ENCODE results near the gene F12. TPM values are rescaled to one million over a fixed set of nuclear protein-coding genes. Genes with fewer than 3 reads are reported as not detected.

F12 gene
- polyA plus RNA-seq, 1 of the 3 experiments (the other 2 are of a cell fraction), result 4.3 TPM

DNA sequence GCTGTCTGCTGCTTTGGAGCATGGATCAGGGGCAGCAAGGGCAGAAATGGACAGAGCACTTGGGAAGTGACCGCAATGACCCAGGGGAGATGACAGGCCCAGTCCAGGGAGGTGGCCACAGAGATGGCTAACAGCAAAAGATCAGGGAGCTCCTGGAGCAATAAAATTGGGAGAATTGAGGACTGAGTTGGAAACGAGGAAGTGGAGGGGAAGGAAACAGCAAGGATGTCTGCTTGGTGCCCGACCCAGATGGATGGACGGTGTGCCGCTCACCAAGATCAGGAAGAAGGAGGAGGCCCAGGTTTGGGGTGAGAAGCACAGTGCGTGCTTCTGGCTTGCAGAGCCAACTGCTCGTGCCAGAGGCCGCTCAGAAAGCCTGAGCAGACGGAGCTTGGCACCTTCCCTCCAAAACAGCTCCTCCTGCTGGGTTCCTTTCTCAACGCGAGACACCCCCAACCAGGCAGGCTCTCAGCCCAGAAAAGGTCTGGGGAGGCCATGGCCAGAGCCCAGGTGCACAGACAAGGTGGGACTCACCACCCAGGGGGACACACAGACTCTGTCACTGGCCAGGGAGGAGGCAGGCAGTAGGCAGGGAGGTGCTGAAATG, 26.8 kb downstream of the F12 start (continued):
- no peak for TF ChIP-seq SIN3A (IDR thresholded peaks at IDR 0.05; ENCODE audit: borderline replicate concordance, low read depth, low read length)
- TF ChIP-seq EZH2phosphoT487 (IDR thresholded peaks at IDR 0.05; ENCODE audit: borderline replicate concordance, low read depth), result no peak
- no peak for TF ChIP-seq RCOR1 (IDR thresholded peaks at IDR 0.05; ENCODE audit: low read length)
- no peak for TF ChIP-seq FOXM1 (IDR thresholded peaks at IDR 0.05; ENCODE audit: low read depth)
- peak; percentile 38 for TF ChIP-seq RAD21 (IDR thresholded peaks at IDR 0.05; ENCODE audit: low read length)
- TF ChIP-seq TEAD4 (IDR thresholded peaks at IDR 0.05; ENCODE audit: borderline replicate concordance, insufficient read depth), result no peak
- no peak for TF ChIP-seq TAF1 (IDR thresholded peaks at IDR 0.05; ENCODE audit: borderline replicate concordance, low read depth, low read length)
- no peak for TF ChIP-seq NRF1 (IDR thresholded peaks at IDR 0.05; ENCODE audit: low read depth, low read length)
- TF ChIP-seq ELF1 (IDR thresholded peaks at IDR 0.05), result no peak

DNA sequence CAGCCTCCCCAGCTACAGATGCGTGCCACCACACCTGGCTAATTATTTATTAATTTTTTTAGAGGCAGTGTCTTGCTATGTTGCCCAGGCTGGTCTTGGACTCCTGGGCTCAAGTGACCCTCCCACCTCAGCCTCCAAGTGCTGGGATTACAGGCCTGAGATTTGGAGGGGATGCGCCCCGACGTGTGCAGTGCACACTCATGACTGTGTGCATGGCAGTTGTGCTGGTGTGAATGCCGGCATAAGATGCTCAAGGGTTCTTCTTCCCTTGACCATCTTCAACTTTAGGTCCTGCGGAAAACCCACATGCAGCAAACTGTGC, 28.6 kb downstream of the F12 start:
- no peak overlapping the region for H3K4me3 ChIP-seq (ENCODE audit: low read depth in 2 of 2, low read length in 1 of 2)
- DNase-seq, result no peak
- TF ChIP-seq ELF1 (IDR thresholded peaks at IDR 0.05), result no peak
- no peak for TF ChIP-seq POLR2AphosphoS5 (IDR thresholded peaks at IDR 0.05; ENCODE audit: low read depth, low read length)
- no peak for TF ChIP-seq TEAD4 (IDR thresholded peaks at IDR 0.05; ENCODE audit: borderline replicate concordance, insufficient read depth)
- TF ChIP-seq GABPA (IDR thresholded peaks at IDR 0.05; ENCODE audit: low read depth), result no peak
- TF ChIP-seq FOXJ3 (CRISPR knock-in tag; IDR thresholded peaks at IDR 0.05), result no peak
- TF ChIP-seq, protein P1, sequence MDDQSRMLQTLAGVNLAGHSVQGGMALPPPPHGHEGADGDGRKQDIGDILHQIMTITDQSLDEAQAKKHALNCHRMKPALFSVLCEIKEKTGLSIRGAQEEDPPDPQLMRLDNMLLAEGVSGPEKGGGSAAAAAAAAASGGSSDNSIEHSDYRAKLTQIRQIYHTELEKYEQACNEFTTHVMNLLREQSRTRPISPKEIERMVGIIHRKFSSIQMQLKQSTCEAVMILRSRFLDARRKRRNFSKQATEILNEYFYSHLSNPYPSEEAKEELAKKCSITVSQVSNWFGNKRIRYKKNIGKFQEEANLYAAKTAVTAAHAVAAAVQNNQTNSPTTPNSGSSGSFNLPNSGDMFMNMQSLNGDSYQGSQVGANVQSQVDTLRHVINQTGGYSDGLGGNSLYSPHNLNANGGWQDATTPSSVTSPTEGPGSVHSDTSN (IDR thresholded peaks at IDR 0.05), result no peak
- no peak for TF ChIP-seq IRF3 (IDR thresholded peaks at IDR 0.05; ENCODE audit: low read depth, low read length)
- no peak for TF ChIP-seq JUND (IDR thresholded peaks at IDR 0.05)
- ChIA-PET POLR2A (no interaction called here), CTCF (interaction anchor here (7.9 to 8.3 kb wide), 2 partner anchors 9 to 11 kb away, joined by 58 read pairs; no protein-coding TSS in a partner anchor)
- H3K4me2 ChIP-seq, result no peak overlapping the region
- H3K27ac ChIP-seq (ENCODE audit: low read depth in 2 of 2, low read length in 1 of 2), result no peak overlapping the region
- WGBS (ENCODE audit: low lambda C conversion rate), result 100% methylated on average over 2 of the region's 6 CpGs
- peaks cover 4% of the 10 kb centered on the region for H3F3A ChIP-seq (replicated peaks; ENCODE audit: insufficient read depth)
- no peaks in the 10 kb centered on the region for H4K20me1 ChIP-seq (ENCODE audit: insufficient read depth)
- no peak overlapping the region for H2AFZ ChIP-seq (ENCODE audit: low read depth)
- H3K4me1 ChIP-seq (ENCODE audit: control insufficient read depth in 1 of 2, insufficient read depth in 2 of 2, low read depth in 1 of 2, low read length in 1 of 2), result peaks cover 0 to 7% of the 10 kb centered on the region in 2 experiments; a peak in 2 of 4 replicates
- H3K36me3 ChIP-seq (replicated peaks in 1 of 2; ENCODE audit: control insufficient read depth in 1 of 2, insufficient read depth in 2 of 2, low read length in 1 of 2), result no peaks in the 10 kb centered on the region
- no peak overlapping the region for H3K9ac ChIP-seq
- no peaks in the 10 kb centered on the region for H3K27me3 ChIP-seq (ENCODE audit: insufficient read depth)
- no peaks in the 10 kb centered on the region for H3K9me3 ChIP-seq
- no peaks in the 10 kb centered on the region for H3K9me2 ChIP-seq
- no peaks in the 10 kb centered on the region for H3K79me2 ChIP-seq (ENCODE audit: insufficient read depth)
